ENCODE results near the gene C15orf61. TPM values are rescaled to one million over a fixed set of nuclear protein-coding genes. Genes with fewer than 3 reads are reported as not detected.

The C15orf61 gene
- total RNA-seq, 1 experiment from 2014 or later, result 10.5 TPM

DNA sequence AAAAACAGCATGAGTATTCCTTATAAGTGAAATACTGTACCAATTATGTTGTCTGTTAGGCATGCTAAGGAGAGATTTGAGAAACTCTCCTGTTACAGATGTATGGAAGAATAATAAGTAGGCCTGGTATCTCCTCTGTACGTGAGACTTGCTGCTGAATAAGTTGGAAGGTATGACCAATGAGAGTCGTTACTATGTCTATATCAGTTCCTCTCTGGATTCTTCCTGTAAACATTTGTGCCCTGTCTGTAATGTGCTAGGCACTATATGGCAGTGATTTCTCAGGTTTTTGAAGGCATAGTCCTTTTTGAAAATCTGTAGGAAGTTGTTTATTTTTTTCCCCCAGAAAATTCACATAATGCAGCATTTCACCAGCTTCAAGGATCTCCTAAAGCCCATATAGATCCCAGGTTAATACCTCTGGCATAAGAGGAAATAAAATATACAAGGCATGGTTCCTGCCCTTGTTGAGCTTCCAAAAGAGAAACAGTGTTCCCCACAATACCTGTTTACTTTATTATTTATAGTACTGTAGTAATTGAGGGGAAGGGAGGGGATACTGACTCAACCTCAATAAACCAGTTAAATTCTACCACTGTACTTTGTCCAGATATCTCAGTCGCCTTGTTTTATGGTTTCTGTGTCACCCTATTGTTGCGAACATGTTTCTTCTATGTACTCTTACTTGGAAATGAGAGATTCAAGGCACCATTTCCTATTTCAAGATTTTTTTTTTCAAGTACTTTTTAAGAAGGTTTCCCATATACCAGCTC lies 50.1 kb downstream of the C15orf61 start:
- Mint-ChIP-seq H3K27me3 (ENCODE audit: insufficient read depth, unreplicated experiment) (no peaks in the 10 kb centered on the region), H3K9me3 (ENCODE audit: unreplicated experiment) (no peaks in the 10 kb centered on the region), H3K4me3 (ENCODE audit: unreplicated experiment) (no peak overlapping the region), H3K4me1 (ENCODE audit: low read depth, unreplicated experiment) (peaks cover 7% of the 10 kb centered on the region), H3K36me3 (ENCODE audit: insufficient read depth, unreplicated experiment) (no peaks in the 10 kb centered on the region), H3K27ac (ENCODE audit: unreplicated experiment) (no peak overlapping the region)
- POLR2A ChIA-PET, result no interaction called here
- Histone ChIP-seq H3K9me3 (no peaks in the 10 kb centered on the region), H3K4me3 (ENCODE audit: low read depth, low read length) (no peak overlapping the region), H3K27me3 (replicated peaks; ENCODE audit: control insufficient read depth, insufficient read depth, low read length) (no peaks in the 10 kb centered on the region), H3K4me1 (no peaks in the 10 kb centered on the region), H3K36me3 (ENCODE audit: control insufficient read depth, insufficient read depth, low read length) (no peaks in the 10 kb centered on the region)
- CTCF ChIA-PET, result no interaction called here
- TF ChIP-seq, protein P1, sequence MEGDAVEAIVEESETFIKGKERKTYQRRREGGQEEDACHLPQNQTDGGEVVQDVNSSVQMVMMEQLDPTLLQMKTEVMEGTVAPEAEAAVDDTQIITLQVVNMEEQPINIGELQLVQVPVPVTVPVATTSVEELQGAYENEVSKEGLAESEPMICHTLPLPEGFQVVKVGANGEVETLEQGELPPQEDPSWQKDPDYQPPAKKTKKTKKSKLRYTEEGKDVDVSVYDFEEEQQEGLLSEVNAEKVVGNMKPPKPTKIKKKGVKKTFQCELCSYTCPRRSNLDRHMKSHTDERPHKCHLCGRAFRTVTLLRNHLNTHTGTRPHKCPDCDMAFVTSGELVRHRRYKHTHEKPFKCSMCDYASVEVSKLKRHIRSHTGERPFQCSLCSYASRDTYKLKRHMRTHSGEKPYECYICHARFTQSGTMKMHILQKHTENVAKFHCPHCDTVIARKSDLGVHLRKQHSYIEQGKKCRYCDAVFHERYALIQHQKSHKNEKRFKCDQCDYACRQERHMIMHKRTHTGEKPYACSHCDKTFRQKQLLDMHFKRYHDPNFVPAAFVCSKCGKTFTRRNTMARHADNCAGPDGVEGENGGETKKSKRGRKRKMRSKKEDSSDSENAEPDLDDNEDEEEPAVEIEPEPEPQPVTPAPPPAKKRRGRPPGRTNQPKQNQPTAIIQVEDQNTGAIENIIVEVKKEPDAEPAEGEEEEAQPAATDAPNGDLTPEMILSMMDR (IDR thresholded peaks at IDR 0.05; ENCODE audit: insufficient read depth in 1 of 2, low read depth in 1 of 2, low read length in 1 of 2, severe bottlenecking in 1 of 2, unreplicated experiment in 1 of 2), result no peak
- no peak for DNase-seq
- intact Hi-C loops (cut with micrococcal nuclease; ENCODE audit: unreplicated experiment), result no loop called here
- BruUV-seq (replicated peaks), result no TSS peak

- H3K27ac Mint-ChIP-seq (ENCODE audit: unreplicated experiment), result no peak overlapping the region
- H3K4me3 ChIP-seq (ENCODE audit: low read depth, low read length), result no peak overlapping the region
- no peaks in the 10 kb centered on the region for H3K36me3 Mint-ChIP-seq (ENCODE audit: insufficient read depth, unreplicated experiment)
- CTCF ChIA-PET, result no interaction called here
- peaks cover 7% of the 10 kb centered on the region for H3K4me1 Mint-ChIP-seq (ENCODE audit: low read depth, unreplicated experiment)
- BruUV-seq (replicated peaks), result no TSS peak
- no peaks in the 10 kb centered on the region for H3K9me3 Mint-ChIP-seq (ENCODE audit: unreplicated experiment)
- no peaks in the 10 kb centered on the region for H3K36me3 ChIP-seq (ENCODE audit: control insufficient read depth, insufficient read depth, low read length)
- no peaks in the 10 kb centered on the region for H3K27me3 Mint-ChIP-seq (ENCODE audit: insufficient read depth, unreplicated experiment)
- DNase-seq, result no peak
- intact Hi-C loops (cut with micrococcal nuclease; ENCODE audit: unreplicated experiment), result no loop called here
- no peak overlapping the region for H3K4me3 Mint-ChIP-seq (ENCODE audit: unreplicated experiment)
- POLR2A ChIA-PET, result no interaction called here
- H3K9me3 ChIP-seq, result no peaks in the 10 kb centered on the region
- TF ChIP-seq, protein P1 (IDR thresholded peaks at IDR 0.05; ENCODE audit: insufficient read depth in 1 of 2, low read depth in 1 of 2, low read length in 1 of 2, severe bottlenecking in 1 of 2, unreplicated experiment in 1 of 2), result no peak
- no peaks in the 10 kb centered on the region for H3K4me1 ChIP-seq
- H3K27me3 ChIP-seq (replicated peaks; ENCODE audit: control insufficient read depth, insufficient read depth, low read length), result no peaks in the 10 kb centered on the region
Measured at GRCh38 chr15:67571648-67572415, 50.9 kb downstream of the C15orf61 start.

DNA sequence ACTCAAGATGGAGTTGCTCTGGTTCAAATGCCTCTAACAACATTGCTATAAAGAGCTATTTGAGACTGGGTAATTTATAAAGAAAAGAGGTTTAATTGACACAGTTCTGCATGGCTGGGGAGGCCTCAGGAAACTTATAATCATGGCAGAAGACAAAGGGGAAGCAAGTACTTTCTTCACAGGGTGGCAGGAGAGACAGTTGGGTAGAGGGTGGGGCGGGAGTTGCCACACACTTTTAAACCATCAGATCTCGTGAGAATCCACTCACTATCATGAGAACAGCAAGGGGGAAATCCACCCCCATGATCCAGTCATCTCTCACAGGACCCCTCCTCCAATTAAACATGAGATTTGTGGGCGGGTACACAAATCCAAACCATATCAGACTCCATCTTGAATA lies 52.3 kb downstream of the C15orf61 start:
- no peaks in the 10 kb centered on the region for H3K4me1 ChIP-seq
- ChIA-PET POLR2A (no interaction called here), CTCF (no interaction called here)
- Mint-ChIP-seq H3K36me3 (ENCODE audit: insufficient read depth, unreplicated experiment) (no peaks in the 10 kb centered on the region), H3K27ac (ENCODE audit: unreplicated experiment) (no peak overlapping the region), H3K9me3 (ENCODE audit: unreplicated experiment) (no peaks in the 10 kb centered on the region), H3K4me1 (ENCODE audit: low read depth, unreplicated experiment) (peaks cover 7% of the 10 kb centered on the region), H3K4me3 (ENCODE audit: unreplicated experiment) (no peak overlapping the region), H3K27me3 (ENCODE audit: insufficient read depth, unreplicated experiment) (no peaks in the 10 kb centered on the region)
- no peak for DNase-seq
- TF ChIP-seq, protein P1 (IDR thresholded peaks at IDR 0.05; ENCODE audit: insufficient read depth in 1 of 2, low read depth in 1 of 2, low read length in 1 of 2, severe bottlenecking in 1 of 2, unreplicated experiment in 1 of 2), result no peak
- intact Hi-C loops (cut with micrococcal nuclease; ENCODE audit: unreplicated experiment), result no loop called here
- BruUV-seq (replicated peaks), result no TSS peak
- H3K4me3 ChIP-seq (ENCODE audit: low read depth, low read length), result no peak overlapping the region
- no peaks in the 10 kb centered on the region for H3K36me3 ChIP-seq (ENCODE audit: control insufficient read depth, insufficient read depth, low read length)
- H3K9me3 ChIP-seq, result no peaks in the 10 kb centered on the region
- no peaks in the 10 kb centered on the region for H3K27me3 ChIP-seq (replicated peaks; ENCODE audit: control insufficient read depth, insufficient read depth, low read length)
